Mucosa of descending colon (tissue), 3 donors: ENCODE results near the gene LARGE1. TPM values are rescaled to one million over a fixed set of nuclear protein-coding genes. Genes with fewer than 3 reads are reported as not detected.

ENCODE experiments used
- ATAC-seq: fragments of 200-7000 bp; cut with Tn5 transposase; one replicate; pipeline ENCODE4 v1.9.1; 2020; ENCODE audit warnings: mild to moderate bottlenecking, moderate library complexity
- DNase-seq, 3 donors: peaks; one replicate each; pipeline ENCODE4 v3.0.0-alpha.2; 2020
- H3K36me3 ChIP-seq: fragments of 200-600 bp; one replicate; pipeline ENCODE4 v1.8.0; 2021; ENCODE audit warnings: low read depth, mild to moderate bottlenecking
- H3K4me1 ChIP-seq: fragments of 200-600 bp; one replicate; pipeline ENCODE4 v1.8.0; 2021; ENCODE audit warnings: low read depth, mild to moderate bottlenecking
- H3K4me3 ChIP-seq: fragments of 200-600 bp; one replicate; pipeline ENCODE4 v1.8.0; 2021; ENCODE audit warnings: mild to moderate bottlenecking
- H3K9me3 ChIP-seq: fragments of 200-600 bp; one replicate; pipeline ENCODE4 v1.8.0; 2021; ENCODE audit warnings: mild to moderate bottlenecking
- intact Hi-C, 2 donors: fragments of 100-400 bp; cut with DNase I in 1 of 2; cut with micrococcal nuclease in 1 of 2; formaldehyde crosslinking; loops; one replicate each; pipeline versions ENCODE4 v1.11.0 to v1.11.1; 2022; cut with DNase I, micrococcal nuclease
- total RNA-seq, 3 donors: library from RNA; stranded (reverse); fragmentation: NEBNext Ultra II Directional in 2 of 3; extraction: Animal tissue kit (Norgen Biotek cat#: 25700) in 2 of 3; gene quantifications; one replicate each; pipeline versions ENCODE4 v1.2.1 to v1.2.4, GENCODE V29; 2021 to 2023
- TF ChIP-seq, protein P1 (sequence below): fragments of 200-600 bp; IDR thresholded peaks from one replicate; pipeline ENCODE4 v1.8.0; 2022; ENCODE audit warnings: antibody characterized with exemption, mild to moderate bottlenecking
- donor health status: DM: no; HTN: no; CAD: no; lungs with moderate emphysema.
- donor health status: DM: no; HTN: no; CAD: no.
- donor health status: DM: no; HTN: yes; CAD: no.

Gene LARGE1
- total RNA-seq, 3 donors from 2014 or later: 29.3 to 93.8 (median 67.7) TPM

DNA sequence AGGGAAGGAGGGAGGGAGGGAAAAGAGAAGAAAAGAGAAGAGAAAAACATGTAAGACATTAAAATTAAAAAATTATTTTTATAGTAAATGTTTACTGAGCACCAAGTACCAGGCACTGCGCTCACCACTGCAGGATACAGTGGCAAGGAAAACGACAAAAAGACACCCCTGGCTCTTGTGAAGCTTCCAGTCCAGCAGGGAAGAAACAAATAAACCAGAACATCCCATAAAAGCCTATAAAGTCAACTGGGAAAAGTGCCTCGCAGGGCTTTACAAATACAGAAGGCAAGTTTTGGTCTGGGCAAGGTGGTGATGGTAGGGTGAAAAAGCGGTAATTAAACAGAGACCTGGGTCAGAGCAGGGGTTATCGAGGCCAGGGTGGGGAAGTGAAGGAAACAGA lies 33.6 kb downstream of the LARGE1 start:
- Histone ChIP-seq H3K36me3 (no peaks in the 10 kb centered on the region), H3K9me3 (no peaks in the 10 kb centered on the region), H3K4me3 (no peak overlapping the region), H3K4me1 (peaks cover 7% of the 10 kb centered on the region)
- TF ChIP-seq, protein P1, sequence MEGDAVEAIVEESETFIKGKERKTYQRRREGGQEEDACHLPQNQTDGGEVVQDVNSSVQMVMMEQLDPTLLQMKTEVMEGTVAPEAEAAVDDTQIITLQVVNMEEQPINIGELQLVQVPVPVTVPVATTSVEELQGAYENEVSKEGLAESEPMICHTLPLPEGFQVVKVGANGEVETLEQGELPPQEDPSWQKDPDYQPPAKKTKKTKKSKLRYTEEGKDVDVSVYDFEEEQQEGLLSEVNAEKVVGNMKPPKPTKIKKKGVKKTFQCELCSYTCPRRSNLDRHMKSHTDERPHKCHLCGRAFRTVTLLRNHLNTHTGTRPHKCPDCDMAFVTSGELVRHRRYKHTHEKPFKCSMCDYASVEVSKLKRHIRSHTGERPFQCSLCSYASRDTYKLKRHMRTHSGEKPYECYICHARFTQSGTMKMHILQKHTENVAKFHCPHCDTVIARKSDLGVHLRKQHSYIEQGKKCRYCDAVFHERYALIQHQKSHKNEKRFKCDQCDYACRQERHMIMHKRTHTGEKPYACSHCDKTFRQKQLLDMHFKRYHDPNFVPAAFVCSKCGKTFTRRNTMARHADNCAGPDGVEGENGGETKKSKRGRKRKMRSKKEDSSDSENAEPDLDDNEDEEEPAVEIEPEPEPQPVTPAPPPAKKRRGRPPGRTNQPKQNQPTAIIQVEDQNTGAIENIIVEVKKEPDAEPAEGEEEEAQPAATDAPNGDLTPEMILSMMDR: no peak
- intact Hi-C loops: no loop called here
- no peak for ATAC-seq
- DNase-seq: no peak

DNA sequence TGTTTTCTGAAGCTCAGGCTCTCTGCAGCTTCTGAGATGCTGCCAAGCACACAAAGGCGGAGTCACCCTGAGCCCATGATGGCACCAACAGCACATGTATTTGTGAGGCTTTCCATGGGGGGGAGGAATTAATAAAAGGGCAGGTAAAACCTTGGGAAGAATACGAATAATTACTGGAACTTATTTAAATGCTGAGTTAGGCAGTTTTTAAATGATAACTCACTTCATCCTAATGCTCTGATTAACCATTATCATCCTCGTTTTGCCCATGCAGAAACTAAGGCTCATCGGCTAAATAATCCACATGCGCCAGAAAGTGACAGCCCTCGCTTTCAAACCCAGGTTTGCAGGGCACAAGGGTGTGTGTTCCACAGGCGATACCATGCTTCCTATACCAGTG lies 35.4 kb downstream of the LARGE1 start:
- no peaks in the 10 kb centered on the region for H3K36me3 ChIP-seq
- H3K9me3 ChIP-seq: no peaks in the 10 kb centered on the region
- TF ChIP-seq, protein P1: no peak
- H3K4me1 ChIP-seq: peaks cover 2% of the 10 kb centered on the region
- no peak for ATAC-seq
- H3K4me3 ChIP-seq: no peak overlapping the region
- DNase-seq: no peak
- intact Hi-C loops: no loop called here

DNA sequence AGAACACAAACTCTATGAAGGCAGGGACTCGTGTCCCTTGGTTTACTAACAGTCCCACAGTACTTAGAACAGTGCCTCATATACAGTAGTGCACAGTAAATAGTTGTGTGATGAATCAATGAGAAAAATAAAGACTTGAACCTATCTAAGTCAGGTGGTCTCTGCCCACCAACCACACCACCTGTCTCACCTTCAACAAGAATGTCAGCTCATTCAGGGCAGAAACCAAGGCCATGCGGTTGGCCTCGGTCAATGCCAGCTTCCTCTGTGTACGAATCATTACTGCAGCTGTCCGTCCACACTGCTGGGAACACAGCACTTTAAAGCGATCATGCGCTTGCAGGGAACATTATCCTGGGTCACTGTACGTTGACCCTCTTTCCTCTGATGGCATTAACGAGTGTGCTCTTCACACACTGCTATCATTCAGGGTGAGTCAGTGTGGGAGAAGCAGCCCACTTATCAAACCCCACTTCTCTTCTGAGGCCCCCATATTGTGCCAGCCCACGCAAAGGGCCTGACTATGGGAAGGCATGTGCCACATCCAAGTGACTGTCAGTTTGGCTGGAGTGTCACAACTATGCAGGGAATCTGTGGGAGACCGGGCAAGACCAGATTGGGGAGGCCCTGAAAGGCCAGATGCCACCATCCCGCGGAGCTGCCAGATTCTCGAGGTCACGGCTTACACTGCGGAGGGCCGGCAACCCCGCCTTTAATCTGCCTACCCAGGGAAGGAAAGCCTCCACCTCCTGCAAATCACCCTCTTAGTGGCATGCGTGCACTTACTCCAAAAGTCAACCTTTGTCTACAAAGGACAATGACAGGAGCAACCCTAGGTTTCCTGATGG lies 36.1 kb downstream of the LARGE1 start:
- Histone ChIP-seq H3K4me1 (peaks cover 2% of the 10 kb centered on the region), H3K4me3 (no peak overlapping the region), H3K9me3 (no peaks in the 10 kb centered on the region), H3K36me3 (no peaks in the 10 kb centered on the region)
- intact Hi-C loops: no loop called here
- TF ChIP-seq, protein P1: no peak
- no peak for ATAC-seq
- DNase-seq: no peak

DNA sequence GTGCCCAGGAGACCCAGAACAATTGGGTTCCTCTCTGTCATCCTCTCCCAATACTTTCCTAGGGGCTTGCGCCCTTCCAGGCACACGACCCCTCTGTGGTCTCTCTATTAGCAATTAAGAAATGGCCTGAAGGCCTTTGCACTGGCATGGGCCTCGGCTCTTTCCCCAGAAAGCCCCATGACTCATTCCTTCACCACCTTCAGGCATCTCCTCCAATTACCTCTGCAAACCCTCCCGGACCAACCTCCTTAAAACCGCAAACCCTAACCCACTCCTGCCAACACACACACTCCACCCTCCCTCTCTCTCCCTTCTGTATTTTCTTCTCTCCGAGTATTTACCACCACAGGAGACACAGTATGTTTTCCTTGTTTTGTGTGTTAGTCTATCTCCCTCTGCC lies 36.7 kb downstream of the LARGE1 start:
- no peak overlapping the region for H3K4me3 ChIP-seq
- H3K4me1 ChIP-seq: peaks cover 2% of the 10 kb centered on the region
- DNase-seq: no peak
- TF ChIP-seq, protein P1: no peak
- no peaks in the 10 kb centered on the region for H3K36me3 ChIP-seq
- ATAC-seq: no peak
- intact Hi-C loops: no loop called here
- H3K9me3 ChIP-seq: no peaks in the 10 kb centered on the region

DNA sequence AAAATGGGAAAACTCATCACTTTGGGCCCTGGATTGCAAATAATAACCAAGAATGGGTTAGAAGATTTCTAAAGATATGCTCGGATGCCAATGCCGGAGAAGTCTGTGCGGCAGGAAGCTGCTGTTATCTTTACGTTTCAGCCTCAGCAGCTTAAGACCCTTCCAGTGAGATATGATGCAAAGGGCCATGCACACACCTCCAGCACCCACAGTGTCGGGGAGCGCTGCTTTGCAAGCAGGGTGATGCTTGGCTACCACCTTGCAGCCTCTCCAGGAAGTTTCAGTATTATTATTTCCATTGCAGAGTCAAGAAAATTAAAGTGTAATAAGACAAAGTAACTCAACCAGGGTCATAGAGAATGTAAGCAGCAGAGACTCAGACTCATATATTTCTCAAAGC lies 37.3 kb downstream of the LARGE1 start:
- TF ChIP-seq, protein P1: no peak
- no peaks in the 10 kb centered on the region for H3K36me3 ChIP-seq
- peaks cover 2% of the 10 kb centered on the region for H3K4me1 ChIP-seq
- no peaks in the 10 kb centered on the region for H3K9me3 ChIP-seq
- intact Hi-C loops: no loop called here
- DNase-seq: no peak
- no peak for ATAC-seq
- H3K4me3 ChIP-seq: no peak overlapping the region
